ENCODE measurements around the gene TMEM167A. TPM values are rescaled to one million over a fixed set of nuclear protein-coding genes. Genes with fewer than 3 reads are reported as not detected.

TMEM167A gene
- total RNA-seq, 2 donors from 2014 or later = 89.4 to 114 TPM

DNA sequence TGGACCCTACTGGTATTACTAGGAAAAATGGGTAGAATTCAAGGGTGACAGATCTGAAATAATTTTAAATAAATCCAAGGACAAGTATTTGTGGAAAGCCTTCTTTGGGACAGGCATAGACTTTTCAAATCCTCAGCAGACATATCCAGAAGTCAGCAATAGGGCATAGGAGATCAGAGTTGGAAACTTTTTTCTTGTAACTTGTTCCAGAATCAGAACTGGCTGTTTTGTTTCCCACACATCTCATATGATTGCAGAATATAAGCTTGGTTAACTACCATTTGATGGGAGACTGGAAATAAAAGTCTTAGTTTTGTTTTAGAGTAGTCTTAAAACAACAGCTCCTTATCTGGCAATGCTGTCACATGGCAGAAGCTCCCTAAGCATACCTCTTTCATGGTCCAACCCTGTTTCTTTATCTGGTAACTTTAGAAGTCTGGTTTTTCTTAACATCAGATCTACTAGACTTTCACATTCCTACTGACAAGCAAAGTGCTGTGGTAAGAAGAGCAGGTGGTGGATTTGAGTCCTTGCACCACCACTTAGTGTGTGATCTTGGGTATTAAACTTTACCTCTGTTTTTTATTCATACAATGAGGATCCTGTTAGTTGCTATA is 25.3 kb upstream of the TMEM167A start:
- no peak overlapping the region for H3K27ac ChIP-seq
- DNase-seq = no peak
- no peaks in the 10 kb centered on the region for H3K36me3 ChIP-seq
- H3K9ac ChIP-seq (ENCODE audit: low read depth in 2 of 2, low read length in 2 of 2) = no peak overlapping the region
- intact Hi-C loops (cut with DNase I) = no loop called here
- TF ChIP-seq CTCF (IDR thresholded peaks at IDR 0.05) = no peak
- H3K9me3 ChIP-seq = no peaks in the 10 kb centered on the region
- H3K4me3 ChIP-seq = no peak overlapping the region
- H3K4me1 ChIP-seq = no peaks in the 10 kb centered on the region
- H3K27me3 ChIP-seq = no peaks in the 10 kb centered on the region

GRCh38 chr5:83101514-83101913 is 24.3 kb upstream of the TMEM167A start:
- intact Hi-C loops (cut with DNase I) = no loop called here

GRCh38 chr5:83099445-83099844 is 22.3 kb upstream of the TMEM167A start:
- Histone ChIP-seq H3K4me1 (no peaks in the 10 kb centered on the region), H3K9ac (ENCODE audit: low read depth in 2 of 2, low read length in 2 of 2) (no peak overlapping the region), H3K27me3 (no peaks in the 10 kb centered on the region), H3K4me3 (no peak overlapping the region), H3K9me3 (no peaks in the 10 kb centered on the region), H3K36me3 (no peaks in the 10 kb centered on the region), H3K27ac (no peak overlapping the region)
- intact Hi-C loops (cut with DNase I) = no loop called here
- no peak for DNase-seq
- TF ChIP-seq CTCF (IDR thresholded peaks at IDR 0.05) = no peak

More at GRCh38 chr5:83101514-83101913, 24.3 kb upstream of the TMEM167A start:
- TF ChIP-seq CTCF (IDR thresholded peaks at IDR 0.05) = no peak
- no peak overlapping the region for H3K27ac ChIP-seq
- no peaks in the 10 kb centered on the region for H3K27me3 ChIP-seq
- no peak overlapping the region for H3K9ac ChIP-seq (ENCODE audit: low read depth in 2 of 2, low read length in 2 of 2)
- no peaks in the 10 kb centered on the region for H3K36me3 ChIP-seq
- DNase-seq = no peak
- no peaks in the 10 kb centered on the region for H3K4me1 ChIP-seq
- no peak overlapping the region for H3K4me3 ChIP-seq
- no peaks in the 10 kb centered on the region for H3K9me3 ChIP-seq

DNA sequence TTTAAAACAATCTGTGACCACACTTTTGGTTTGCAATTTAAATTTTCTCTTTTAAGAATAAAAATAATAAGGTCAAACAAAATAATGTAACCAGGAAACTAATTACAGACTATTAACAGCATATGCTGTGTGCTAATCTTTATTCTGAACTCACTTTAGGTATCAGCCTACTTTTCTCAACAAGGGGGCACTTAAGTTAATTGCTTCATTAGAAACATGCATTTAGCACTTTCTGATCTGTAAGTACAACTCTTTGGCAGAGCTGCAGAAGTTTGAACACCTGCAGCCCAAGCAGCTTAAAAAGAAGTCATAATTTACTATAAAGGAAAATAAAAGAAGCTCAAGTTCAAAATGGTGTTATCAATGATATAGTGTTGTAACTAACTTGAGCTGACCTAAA is 21.8 kb upstream of the TMEM167A start:
- no peak for DNase-seq
- Histone ChIP-seq H3K9me3 (no peaks in the 10 kb centered on the region), H3K27me3 (no peaks in the 10 kb centered on the region), H3K4me1 (no peaks in the 10 kb centered on the region), H3K9ac (ENCODE audit: low read depth in 2 of 2, low read length in 2 of 2) (no peak overlapping the region), H3K36me3 (no peaks in the 10 kb centered on the region), H3K27ac (no peak overlapping the region), H3K4me3 (no peak overlapping the region)
- TF ChIP-seq CTCF (IDR thresholded peaks at IDR 0.05) = no peak
- intact Hi-C loops (cut with DNase I) = no loop called here

GRCh38 chr5:83097689-83098231 is 20.6 kb upstream of the TMEM167A start:
- H3K4me1 ChIP-seq = no peaks in the 10 kb centered on the region
- no peak for DNase-seq
- H3K9me3 ChIP-seq = no peaks in the 10 kb centered on the region
- TF ChIP-seq CTCF (IDR thresholded peaks at IDR 0.05) = no peak
- intact Hi-C loops (cut with DNase I) = no loop called here
- H3K27me3 ChIP-seq = no peaks in the 10 kb centered on the region
- H3K27ac ChIP-seq = no peak overlapping the region
- H3K36me3 ChIP-seq = no peaks in the 10 kb centered on the region
- H3K9ac ChIP-seq (ENCODE audit: low read depth in 2 of 2, low read length in 2 of 2) = no peak overlapping the region
- no peak overlapping the region for H3K4me3 ChIP-seq
